ENCODE results near the gene SLC39A13.
A peak's percentile ranks its signal among the peaks of the same experiment; 100 is the strongest.

SLC39A13 gene

DNA sequence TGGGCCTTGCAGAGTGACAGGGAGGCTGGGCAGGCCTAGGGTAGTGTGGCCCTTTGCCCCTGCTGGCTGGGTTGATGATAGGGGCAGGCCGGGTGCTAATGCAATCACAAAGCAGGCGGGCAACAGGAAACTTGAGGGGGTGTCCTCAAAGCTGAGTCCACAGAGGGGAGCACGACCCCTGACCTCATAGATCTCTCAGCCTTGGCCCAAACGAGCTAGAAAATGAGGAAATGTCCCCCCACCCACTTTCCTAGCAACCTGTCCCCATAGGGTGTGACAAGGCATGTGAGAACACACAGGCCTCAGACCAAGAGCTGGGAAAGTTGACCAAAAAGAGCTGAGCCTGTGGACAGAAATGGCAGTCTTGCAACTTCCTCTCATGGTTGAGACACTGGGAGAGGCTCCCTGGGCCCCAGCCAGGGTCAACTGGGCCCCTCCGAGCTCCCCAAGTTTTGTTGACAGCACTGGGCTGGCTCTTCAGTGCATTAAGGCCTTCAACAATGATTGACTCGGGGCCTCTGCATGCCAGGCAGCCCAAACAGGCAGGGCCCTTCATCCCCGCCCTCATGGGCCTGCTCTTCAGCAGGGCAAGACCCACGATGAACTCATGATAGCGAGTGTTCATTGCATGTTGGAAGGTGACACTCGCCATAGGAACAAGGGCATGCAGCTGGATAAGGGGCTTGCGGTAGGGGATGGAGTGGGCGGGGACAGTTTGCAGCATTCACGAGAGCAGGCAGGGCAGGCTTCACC lies 20.3 kb upstream of the SLC39A13 start:
- no peak for DNase-seq

- DNase-seq, result no peak
Measured at GRCh38 chr11:47388697-47389576, 19.5 kb upstream of the SLC39A13 start.

DNA sequence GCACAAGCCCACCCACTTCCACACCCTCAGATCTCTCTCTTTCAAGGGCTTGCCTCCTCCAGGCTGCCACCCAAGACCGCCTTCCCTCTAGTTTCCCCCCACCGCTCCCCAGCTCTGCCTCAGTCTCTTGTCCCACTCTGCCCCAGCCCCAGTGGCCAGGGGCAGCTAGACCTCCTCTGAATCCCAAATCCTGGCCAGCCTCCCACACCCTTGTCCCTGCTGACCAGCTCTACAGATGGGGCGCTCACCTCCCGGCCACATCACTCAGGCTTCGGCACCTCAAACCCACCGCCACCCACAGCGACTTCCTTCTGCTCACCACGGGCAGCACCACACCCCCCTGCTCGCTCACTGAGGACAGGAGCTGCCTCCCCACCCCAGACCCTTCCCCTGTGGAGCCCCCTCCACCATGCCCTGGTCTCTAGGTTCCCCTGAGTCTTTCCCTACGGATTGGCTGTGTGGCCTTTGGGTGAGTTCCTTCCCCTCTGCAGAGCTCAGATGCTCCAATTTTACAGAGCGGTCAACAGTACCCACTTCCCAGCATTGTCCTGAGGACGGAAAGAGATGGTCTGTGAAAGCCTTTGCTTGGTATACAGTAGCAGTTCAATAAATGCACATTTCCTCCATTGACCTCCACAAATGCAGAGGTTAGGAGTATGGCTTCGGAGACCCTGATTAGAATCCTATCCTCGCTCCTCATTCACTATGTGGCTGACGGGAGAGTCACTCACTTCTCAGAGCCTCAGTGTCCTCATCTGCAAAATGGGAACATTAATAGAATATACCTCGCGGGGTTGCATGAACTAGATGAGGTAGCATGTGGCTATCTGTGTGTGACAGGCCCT lies 18.6 kb upstream of the SLC39A13 start:
- peak in 1 of 5 experiments; percentile 29 for DNase-seq

DNA sequence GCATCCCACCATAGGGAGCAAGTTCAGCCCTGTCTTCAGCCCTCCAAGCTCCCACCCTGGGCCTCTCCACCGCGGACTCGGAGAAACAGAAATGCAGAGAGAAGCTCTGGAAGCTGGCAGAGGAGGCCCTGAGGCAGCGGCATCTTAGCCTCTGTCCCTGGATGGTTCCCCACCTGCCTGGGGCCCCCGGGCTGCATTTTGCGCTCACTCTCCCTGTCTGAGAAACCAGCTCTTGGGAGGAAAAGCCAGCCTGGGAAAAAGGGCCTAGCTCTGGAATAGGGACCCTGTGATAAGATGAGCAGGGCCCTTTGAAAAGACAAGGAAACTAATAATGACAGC lies 18.0 kb upstream of the SLC39A13 start:
- no peak for DNase-seq

GRCh38 chr11:47391077-47391583 lies 17.3 kb upstream of the SLC39A13 start:
- DNase-seq, result no peak

- no peak for DNase-seq
Measured at GRCh38 chr11:47391711-47392432, 16.5 kb upstream of the SLC39A13 start.

- DNase-seq, result no peak
Measured at GRCh38 chr11:47392546-47393162, 15.7 kb upstream of the SLC39A13 start.

GRCh38 chr11:47393163-47394049 lies 15.0 kb upstream of the SLC39A13 start:
- no peak for DNase-seq

DNA sequence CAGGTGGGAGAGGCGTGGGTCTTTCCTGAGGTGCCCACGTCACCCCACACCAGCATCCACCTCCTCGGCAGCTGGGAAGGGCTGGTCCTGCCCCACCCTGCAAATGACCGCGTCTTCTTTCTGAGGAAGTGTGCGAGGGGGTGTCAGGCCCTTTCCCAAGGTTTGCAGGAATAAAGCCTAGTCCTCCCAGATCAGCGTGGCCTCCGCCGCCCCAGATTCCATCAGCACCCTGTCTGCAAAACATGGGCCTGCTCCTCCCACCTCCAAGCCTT lies 14.4 kb upstream of the SLC39A13 start:
- DNase-seq, result no peak

DNA sequence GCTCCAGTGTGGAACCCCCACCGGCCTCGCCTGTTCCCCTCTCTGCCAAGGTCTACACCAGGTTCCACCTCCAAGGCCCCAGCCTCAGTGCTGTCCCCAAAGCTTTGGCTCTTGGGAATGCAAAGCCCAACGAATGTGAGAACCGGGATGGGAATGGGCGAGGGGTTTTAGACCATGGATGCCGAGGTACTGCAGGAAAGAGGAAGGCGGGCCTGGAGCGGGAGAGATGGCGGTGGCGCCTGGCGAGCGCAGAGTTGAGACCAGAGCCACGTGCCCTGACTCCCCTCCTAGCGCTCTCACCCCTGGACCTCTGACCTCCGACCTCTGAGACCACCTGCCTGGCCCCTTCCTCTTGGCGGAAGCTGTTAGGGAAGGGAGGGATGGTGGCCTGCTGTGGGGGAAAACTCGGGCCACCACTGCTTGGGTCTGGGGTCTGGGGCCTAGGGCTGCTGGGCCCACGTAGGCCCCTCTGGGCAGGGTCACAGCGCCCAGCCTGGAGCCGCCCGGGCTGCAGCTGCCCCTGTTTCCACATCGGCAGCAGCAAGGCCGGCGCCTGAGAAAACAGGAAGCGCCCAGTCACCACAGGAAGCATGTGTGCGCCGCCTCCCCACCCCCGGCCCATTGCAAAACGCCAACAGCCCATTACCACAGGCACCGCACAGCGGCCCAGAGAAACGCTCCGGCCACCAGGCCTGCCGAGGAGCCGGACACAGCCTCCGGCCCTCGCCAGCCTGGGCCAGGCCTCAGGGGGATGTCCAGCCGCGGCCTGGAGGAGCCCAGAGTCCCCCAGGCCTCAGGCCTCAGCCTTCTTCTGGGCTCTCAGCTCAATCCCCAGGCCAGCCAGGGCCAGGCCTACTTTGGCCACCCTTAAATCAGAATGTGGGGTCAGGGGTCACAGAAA lies 13.8 kb upstream of the SLC39A13 start:
- DNase-seq, result peak in 4 of 5 experiments; percentile 21 to 89 (median 28)

DNA sequence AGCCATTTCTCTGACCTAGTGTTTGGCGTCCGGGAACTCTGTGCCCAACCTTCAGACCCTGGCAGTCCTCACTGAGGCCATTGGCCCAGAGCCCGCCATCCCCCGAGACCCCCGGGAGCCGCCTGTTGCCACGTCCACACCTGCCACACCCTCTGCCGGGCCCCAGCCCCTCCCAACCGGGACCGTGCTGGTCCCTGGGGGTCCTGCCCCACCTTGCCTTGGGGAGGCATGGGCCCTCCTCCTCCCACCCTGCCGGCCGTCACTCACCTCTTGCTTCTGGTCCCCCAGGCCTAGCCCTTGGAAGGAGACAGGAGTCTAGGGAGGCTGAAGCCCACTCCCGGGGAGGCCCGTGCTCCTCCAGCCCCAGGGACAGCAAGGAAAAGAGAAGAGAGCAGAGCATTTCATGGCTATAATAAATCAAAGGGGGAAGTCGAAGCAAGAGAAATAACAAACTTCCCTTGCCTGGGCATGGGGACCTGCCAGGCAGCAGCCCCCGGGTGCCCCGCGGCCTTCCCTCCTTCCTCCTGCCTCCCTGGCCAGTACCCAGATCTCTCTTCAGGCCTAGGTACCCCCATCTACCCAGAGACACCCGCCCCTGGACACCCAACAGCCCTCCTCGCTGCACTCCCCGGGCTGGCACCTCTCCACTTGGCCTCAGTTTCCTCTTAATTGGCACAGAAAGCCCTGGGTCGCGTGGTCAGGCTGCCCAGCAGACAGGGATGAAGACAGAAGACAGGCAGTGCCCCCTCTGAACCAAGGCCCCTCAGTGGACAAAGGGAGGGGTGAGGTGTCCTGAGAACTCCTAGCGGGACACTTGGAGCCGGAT lies 13.0 kb upstream of the SLC39A13 start:
- no peak for DNase-seq

GRCh38 chr11:47396049-47396320 lies 12.4 kb upstream of the SLC39A13 start:
- no peak for DNase-seq

DNA sequence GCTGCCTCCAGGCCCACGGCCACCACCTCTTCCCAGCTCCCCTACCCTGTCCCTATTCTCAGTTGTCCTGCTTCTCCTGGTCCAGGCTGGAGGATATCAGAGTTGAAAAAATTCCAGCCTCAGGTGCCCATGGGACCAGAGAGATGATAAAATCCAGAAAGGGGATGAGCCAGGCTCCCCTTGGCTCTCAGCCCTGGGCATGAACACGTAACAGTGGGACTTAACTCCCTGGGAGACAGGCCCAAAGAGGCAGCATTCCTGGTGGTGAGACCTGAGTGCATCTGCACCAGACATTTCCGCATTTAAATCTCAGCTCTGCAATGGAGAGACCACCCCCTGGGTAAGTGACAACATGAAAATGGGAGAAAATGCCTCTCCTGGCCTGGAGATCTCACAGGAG lies 10.4 kb upstream of the SLC39A13 start:
- no peak for DNase-seq

DNA sequence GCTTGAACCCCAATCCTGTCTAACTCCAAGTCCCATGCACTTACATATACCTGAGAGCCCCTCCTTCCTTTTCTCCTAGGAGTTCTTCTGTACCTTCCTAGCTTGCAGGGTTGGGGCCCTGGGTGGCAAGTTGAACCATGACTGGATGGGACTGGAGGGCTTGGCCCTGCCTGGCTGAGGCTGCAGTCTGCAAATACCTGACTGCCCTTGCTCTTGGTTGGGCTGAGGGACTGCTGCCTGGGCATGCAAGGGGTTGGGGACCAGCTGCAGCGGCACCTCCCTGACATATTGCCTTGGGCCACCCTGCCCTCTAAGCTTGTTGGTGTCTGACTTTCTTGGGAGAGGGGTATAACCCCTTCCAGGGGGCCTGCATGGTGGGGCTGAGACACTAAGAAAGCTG lies 9.8 kb upstream of the SLC39A13 start:
- no peak for DNase-seq

DNA sequence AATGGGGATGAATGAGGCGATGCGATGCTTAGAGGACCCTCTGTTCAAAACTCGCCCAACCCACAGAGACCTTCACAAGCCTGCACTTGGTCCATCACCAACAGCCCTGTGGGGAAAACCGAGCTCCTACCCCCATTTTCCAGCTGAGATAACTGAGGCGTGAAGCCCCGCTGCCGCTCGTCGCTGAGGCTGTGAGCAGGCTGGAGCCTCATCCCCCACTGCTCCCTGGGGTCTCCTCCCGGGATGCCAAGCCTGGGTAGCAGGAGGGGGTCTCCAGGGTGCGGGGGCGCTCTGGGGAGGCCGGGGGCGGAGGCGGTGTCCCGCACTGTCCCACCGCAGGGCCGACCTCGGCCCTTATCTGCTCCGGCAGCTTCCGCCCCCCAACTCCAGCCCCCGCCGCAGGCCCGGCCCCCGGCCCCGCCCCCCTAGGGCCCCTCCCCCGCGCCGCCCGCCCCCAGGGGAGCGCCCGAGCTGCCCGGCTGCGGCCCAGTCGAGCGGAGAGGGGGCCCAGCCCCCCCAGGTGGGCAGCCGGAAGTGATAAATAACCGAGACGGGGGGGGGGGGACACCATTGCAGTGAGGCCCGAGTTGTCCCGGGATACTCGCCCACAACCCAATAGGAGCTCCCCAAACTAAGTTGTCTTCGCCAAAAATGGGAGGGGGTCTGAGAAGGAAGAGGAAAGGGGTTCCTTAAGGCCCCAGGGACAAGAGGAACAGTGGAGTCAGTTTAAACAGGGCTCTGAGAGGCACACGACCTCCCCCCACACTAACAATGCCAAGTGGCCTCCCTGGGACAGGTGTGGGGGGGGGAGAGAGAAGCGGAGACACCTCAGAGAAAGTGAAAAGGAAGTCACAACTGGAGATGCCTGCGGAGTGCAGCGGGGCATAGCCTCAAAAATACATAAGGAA lies 8.3 kb upstream of the SLC39A13 start:
- peak in 3 of 5 experiments; percentile 24 to 58 (median 30) for DNase-seq

GRCh38 chr11:47400768-47401279 lies 7.6 kb upstream of the SLC39A13 start:
- DNase-seq, result no peak

GRCh38 chr11:47403135-47403534 lies 5.3 kb upstream of the SLC39A13 start:
- DNase-seq, result no peak

- DNase-seq, result no peak
Measured at GRCh38 chr11:47403571-47403970, 4.8 kb upstream of the SLC39A13 start.

Measured in T-helper 2 cell (primary cell).